ENCODE data around the gene DGKZ.
"Not testable (repeated sequence)": the region's sequence is repeated elsewhere in the genome, so short reads cannot be mapped to it uniquely, and the experiment has no call there.

DNA sequence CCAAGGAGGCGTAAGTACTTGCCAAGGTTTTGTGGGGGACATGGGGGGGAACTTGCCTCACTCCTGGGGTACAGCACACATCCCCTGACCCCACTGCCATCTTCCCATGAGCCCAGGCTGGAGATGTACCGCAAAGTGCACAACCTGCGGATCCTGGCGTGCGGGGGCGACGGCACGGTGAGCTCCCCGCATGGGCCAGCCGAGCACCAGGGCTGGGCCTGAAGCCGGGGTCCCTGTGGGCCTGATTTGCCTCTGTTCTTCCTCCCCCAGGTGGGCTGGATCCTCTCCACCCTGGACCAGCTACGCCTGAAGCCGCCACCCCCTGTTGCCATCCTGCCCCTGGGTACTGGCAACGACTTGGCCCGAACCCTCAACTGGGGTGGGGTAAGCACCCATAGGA is 25.2 kb downstream of the DGKZ start:
- not testable (repeated sequence) for TF ChIP-seq POLR2A (IDR thresholded peaks at IDR 0.05; ENCODE audit: low read depth, low read length); TAF1 (IDR thresholded peaks at IDR 0.05; ENCODE audit: borderline replicate concordance, low read depth, low read length); POLR2AphosphoS5 (IDR thresholded peaks at IDR 0.05; ENCODE audit: low read depth, low read length)

Data from GM12892 (cell line).